Vagina (tissue), 2 donors: ENCODE data around the gene SGIP1. TPM values are rescaled to one million over a fixed set of nuclear protein-coding genes. Genes with fewer than 3 reads are reported as not detected.

Experiments used
- DNase-seq, 2 donors: peaks; one replicate each; pipeline ENCODE4 v3.0.0-alpha.2; 2017; ENCODE audit errors: extremely low spot score in 2 of 2
- H3K27ac ChIP-seq: fragments of 200-600 bp; sonication (generic); one replicate; pipeline ENCODE4 v1.5.1; 2019
- H3K27me3 ChIP-seq: fragments of 200-600 bp; sonication (generic); one replicate; pipeline ENCODE4 v1.5.1; 2019
- H3K36me3 ChIP-seq, 2 donors: fragments of 200-600 bp; sonication (generic); one replicate each; pipeline ENCODE4 v1.5.1; 2017 to 2019
- H3K4me1 ChIP-seq: fragments of 200-600 bp; sonication (generic); one replicate; pipeline ENCODE4 v1.5.1; 2019
- H3K4me3 ChIP-seq, 2 donors: fragments of 200-600 bp; sonication (generic); 1 replicate in 1 of 2; 2 replicates in 1 of 2; pipeline ENCODE4 v1.5.1; 2016 to 2019
- H3K9me3 ChIP-seq: fragments of 200-600 bp; sonication (generic); one replicate; pipeline ENCODE4 v1.5.1; 2019
- CTCF ChIP-seq, 3 experiments: fragments of 450-650 bp in 2 of 3; fragments of 200-600 bp in 1 of 3; sonication (generic) in 1 of 3; IDR thresholded peaks; one replicate each; pipeline ENCODE4 v1.5.1; 2017 to 2019; ENCODE audit warnings: antibody characterized with exemption in 3 of 3, mild to moderate bottlenecking in 2 of 3, moderate library complexity in 2 of 3
- POLR2A ChIP-seq, 2 donors: fragments of 450-650 bp; IDR thresholded peaks; one replicate each; pipeline ENCODE4 v1.6.1; 2017; ENCODE audit warnings: antibody characterized with exemption in 2 of 2, mild to moderate bottlenecking in 2 of 2, moderate library complexity in 2 of 2
- POLR2AphosphoS5 ChIP-seq, 2 donors: sonication (generic); formaldehyde crosslinking; IDR thresholded peaks; one replicate each; pipeline ENCODE4 v1.9.0; 2017; ENCODE audit warnings: antibody characterized with exemption in 2 of 2, mild to moderate bottlenecking in 2 of 2, low read depth in 1 of 2; ENCODE audit not compliant: insufficient read depth in 1 of 2
- intact Hi-C: fragments of 100-400 bp; cut with DNase I; formaldehyde crosslinking; loops from one replicate; pipeline ENCODE4 v1.15.1; 2023
- total RNA-seq: library from RNA; depleted of rRNA; stranded (reverse); fragments of >200 nt; gene quantifications from one replicate; pipeline ENCODE4 v1.2.3, GENCODE V29; 2016

The SGIP1 gene
- total RNA-seq, 1 donor from 2014 or later = 14.0 TPM

GRCh38 chr1:66729119-66729518 is 195.2 kb downstream of the SGIP1 start:
- H3K27me3 ChIP-seq = no peaks in the 10 kb centered on the region
- H3K36me3 ChIP-seq = no peaks in the 10 kb centered on the region
- no peak overlapping the region for H3K4me3 ChIP-seq
- H3K27ac ChIP-seq = no peak overlapping the region
- TF ChIP-seq POLR2AphosphoS5 (IDR thresholded peaks at IDR 0.05; ENCODE audit: insufficient read depth in 1 of 2, low read depth in 1 of 2) (no peak), CTCF (IDR thresholded peaks at IDR 0.05) (no peak), POLR2A (IDR thresholded peaks at IDR 0.05) (no peak)
- H3K9me3 ChIP-seq = no peaks in the 10 kb centered on the region
- no peak for DNase-seq
- H3K4me1 ChIP-seq = no peaks in the 10 kb centered on the region
- intact Hi-C loops = loop anchor here (10.0 kb wide), 1 partner anchor 474 kb away; no protein-coding TSS in a partner anchor

- H3K4me1 ChIP-seq = no peaks in the 10 kb centered on the region
- intact Hi-C loops = loop anchor here (10.0 kb wide), 1 partner anchor 475 kb away; no protein-coding TSS in a partner anchor
- H3K9me3 ChIP-seq = no peaks in the 10 kb centered on the region
- H3K36me3 ChIP-seq = no peaks in the 10 kb centered on the region
- DNase-seq = no peak
- no peak overlapping the region for H3K4me3 ChIP-seq
- TF ChIP-seq POLR2A (IDR thresholded peaks at IDR 0.05) (no peak), POLR2AphosphoS5 (IDR thresholded peaks at IDR 0.05; ENCODE audit: insufficient read depth in 1 of 2, low read depth in 1 of 2) (no peak)
- H3K27me3 ChIP-seq = no peaks in the 10 kb centered on the region
- no peak overlapping the region for H3K27ac ChIP-seq
Observed at GRCh38 chr1:66729523-66729922, 195.6 kb downstream of the SGIP1 start.

GRCh38 chr1:66730462-66730861 is 196.5 kb downstream of the SGIP1 start:
- H3K4me3 ChIP-seq = no peak overlapping the region
- intact Hi-C loops = no loop called here
- TF ChIP-seq POLR2AphosphoS5 (IDR thresholded peaks at IDR 0.05; ENCODE audit: insufficient read depth in 1 of 2, low read depth in 1 of 2) = no peak
- TF ChIP-seq POLR2A (IDR thresholded peaks at IDR 0.05) = no peak
- no peak for TF ChIP-seq CTCF (IDR thresholded peaks at IDR 0.05)
- no peaks in the 10 kb centered on the region for H3K4me1 ChIP-seq
- DNase-seq = no peak
- no peak overlapping the region for H3K27ac ChIP-seq
- no peaks in the 10 kb centered on the region for H3K36me3 ChIP-seq
- no peaks in the 10 kb centered on the region for H3K9me3 ChIP-seq
- no peaks in the 10 kb centered on the region for H3K27me3 ChIP-seq

DNA sequence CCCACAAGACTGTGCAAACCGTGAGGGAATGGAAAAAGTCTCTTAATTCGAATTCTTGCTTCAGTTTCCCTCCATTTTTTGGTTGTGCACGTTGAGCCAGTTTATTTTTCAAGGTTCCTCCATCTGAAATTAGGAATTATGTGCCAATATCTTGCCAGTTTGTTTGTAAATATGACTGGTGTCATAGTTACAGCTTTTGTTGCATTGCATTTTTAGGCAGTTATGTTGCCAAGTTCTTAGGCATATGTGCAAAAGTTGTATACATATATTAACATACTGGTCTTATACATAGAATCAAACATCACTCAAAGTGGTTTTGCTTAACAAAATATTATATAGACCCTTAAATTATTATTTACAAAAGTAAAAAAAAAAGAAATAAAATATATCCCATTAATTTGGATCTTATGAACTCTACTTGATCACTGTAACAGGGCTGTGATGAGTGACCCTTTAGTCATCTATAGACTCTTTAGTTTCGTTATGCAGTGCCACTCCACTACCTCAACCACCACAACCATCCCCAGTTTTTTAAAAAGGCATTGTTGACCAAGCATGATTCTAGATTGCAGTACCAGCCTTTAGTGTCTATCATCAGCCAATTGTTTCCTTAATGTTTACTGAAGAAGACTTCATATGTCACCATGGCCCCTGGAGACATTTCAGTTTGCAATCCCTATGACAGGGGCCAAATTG is 197.4 kb downstream of the SGIP1 start:
- DNase-seq = no peak
- Histone ChIP-seq H3K27me3 (no peaks in the 10 kb centered on the region), H3K4me3 (no peak overlapping the region), H3K36me3 (no peaks in the 10 kb centered on the region), H3K9me3 (no peaks in the 10 kb centered on the region), H3K27ac (no peak overlapping the region), H3K4me1 (no peaks in the 10 kb centered on the region)
- TF ChIP-seq POLR2A (IDR thresholded peaks at IDR 0.05) = no peak
- intact Hi-C loops = no loop called here

DNA sequence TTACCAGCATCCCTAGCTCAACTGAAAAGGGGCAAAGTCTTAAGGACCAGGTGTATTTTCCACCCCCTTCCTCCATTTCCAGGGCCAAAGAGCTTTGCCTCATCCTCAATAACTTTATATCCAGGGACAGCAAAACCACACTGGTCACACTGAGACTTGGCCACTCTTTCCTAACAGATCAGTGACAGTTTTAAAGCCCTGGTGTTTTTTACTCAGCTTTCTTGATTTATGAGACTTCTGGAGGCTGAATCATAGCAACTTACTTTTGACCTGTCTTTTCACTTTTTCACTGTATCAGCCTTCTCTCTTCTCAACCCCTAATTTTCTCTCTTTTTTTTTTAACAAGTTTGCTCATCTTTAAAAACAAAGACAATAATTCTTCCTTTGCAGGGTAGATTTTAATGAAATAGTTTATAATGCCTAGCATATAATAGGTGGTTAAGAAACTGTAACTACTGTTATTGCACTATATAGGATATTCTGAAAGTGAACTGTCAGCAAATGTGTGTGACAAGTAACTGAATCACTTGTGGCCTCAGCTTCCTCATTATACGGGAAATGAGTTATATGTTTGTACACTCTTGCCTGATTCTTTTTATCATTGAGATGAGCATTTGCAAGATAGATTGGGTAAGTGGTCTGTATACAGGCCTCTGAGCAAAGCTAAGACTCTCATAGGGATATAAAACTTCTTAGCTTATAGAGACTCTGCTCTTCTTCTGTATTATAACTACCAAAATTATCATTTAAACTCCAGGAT is 198.6 kb downstream of the SGIP1 start:
- no peak for DNase-seq
- no peaks in the 10 kb centered on the region for H3K9me3 ChIP-seq
- no peaks in the 10 kb centered on the region for H3K27me3 ChIP-seq
- no peak for TF ChIP-seq CTCF (IDR thresholded peaks at IDR 0.05)
- TF ChIP-seq POLR2AphosphoS5 (IDR thresholded peaks at IDR 0.05; ENCODE audit: insufficient read depth in 1 of 2, low read depth in 1 of 2) = no peak
- no peak for TF ChIP-seq POLR2A (IDR thresholded peaks at IDR 0.05)
- no peak overlapping the region for H3K27ac ChIP-seq
- H3K4me3 ChIP-seq = no peak overlapping the region
- intact Hi-C loops = no loop called here
- H3K4me1 ChIP-seq = no peaks in the 10 kb centered on the region
- no peaks in the 10 kb centered on the region for H3K36me3 ChIP-seq
